Measurements from ENCODE around the gene DDOST.

The DDOST gene

GRCh38 chr1:20705203-20705755 is 44.1 kb upstream of the DDOST start:
- Histone ChIP-seq H3K27ac (no peak overlapping the region), H3K4me3 (no peak overlapping the region)
- no peak for DNase-seq (ENCODE audit: low spot score)
- no peak for TF ChIP-seq CTCF (IDR thresholded peaks at IDR 0.05)

GRCh38 chr1:20704390-20705202 is 43.4 kb upstream of the DDOST start:
- no peak for DNase-seq (ENCODE audit: low spot score)
- TF ChIP-seq CTCF (IDR thresholded peaks at IDR 0.05), result no peak
- H3K27ac ChIP-seq, result no peak overlapping the region
- no peak overlapping the region for H3K4me3 ChIP-seq

GRCh38 chr1:20703124-20703756 is 42.1 kb upstream of the DDOST start:
- no peak overlapping the region for H3K27ac ChIP-seq
- TF ChIP-seq CTCF (IDR thresholded peaks at IDR 0.05), result no peak
- DNase-seq (ENCODE audit: low spot score), result no peak
- no peak overlapping the region for H3K4me3 ChIP-seq

- DNase-seq (ENCODE audit: low spot score), result no peak
- TF ChIP-seq CTCF (IDR thresholded peaks at IDR 0.05), result no peak
- no peak overlapping the region for H3K27ac ChIP-seq
- H3K4me3 ChIP-seq, result no peak overlapping the region
Measured at GRCh38 chr1:20702416-20702815, 41.2 kb upstream of the DDOST start.

GRCh38 chr1:20701847-20702246 is 40.7 kb upstream of the DDOST start:
- Histone ChIP-seq H3K4me3 (no peak overlapping the region), H3K27ac (no peak overlapping the region)
- TF ChIP-seq CTCF (IDR thresholded peaks at IDR 0.05), result no peak
- DNase-seq (ENCODE audit: low spot score), result no peak

- no peak for TF ChIP-seq CTCF (IDR thresholded peaks at IDR 0.05)
- H3K27ac ChIP-seq, result no peak overlapping the region
- no peak overlapping the region for H3K4me3 ChIP-seq
- no peak for DNase-seq (ENCODE audit: low spot score)
Measured at GRCh38 chr1:20701446-20701845, 40.3 kb upstream of the DDOST start.
